SH-SY5Y (cell line): Measurements from ENCODE around the gene EIF2B4.

Experiments used
- GATA2 ChIP-seq: IDR thresholded peaks from 2 replicates; pipeline ENCODE4 v1.6.1; 2011; ENCODE audit warnings: mild to moderate bottlenecking, low read depth, low read length
- GATA3 ChIP-seq: IDR thresholded peaks from 2 replicates; pipeline ENCODE4 v1.6.1; 2011; ENCODE audit warnings: low read depth, mild to moderate bottlenecking, low read length, moderate library complexity

GRCh38 chr2:27351802-27352598 is 18.1 kb downstream of the EIF2B4 start:
- TF ChIP-seq GATA2 (no peak), GATA3 (no peak)
